ENCODE results near the gene CAMK1D. TPM values are rescaled to one million over a fixed set of nuclear protein-coding genes. Genes with fewer than 3 reads are reported as not detected.

CAMK1D gene
- total RNA-seq, 2 donors from 2014 or later, result 4.5 to 7.8 TPM

GRCh38 chr10:12512332-12513002 lies 163.1 kb downstream of the CAMK1D start:
- no peak overlapping the region for H3K27ac ChIP-seq (ENCODE audit: low read depth, low read length)
- H3K9ac ChIP-seq (ENCODE audit: extremely low read depth, low read length, poor library complexity, severe bottlenecking), result no peak overlapping the region
- no peak for DNase-seq
- WGBS, 2 experiments (ENCODE audit: insufficient coverage in 1 of 2, insufficient read length in 1 of 2), result 87 to 93% methylated on average over 15 to 18 of the region's 18 CpGs
- H3K36me3 ChIP-seq (ENCODE audit: control insufficient read depth, insufficient read depth, low read length), result no peaks in the 10 kb centered on the region
- Mint-ChIP-seq H3K36me3 (ENCODE audit: low read depth) (no peaks in the 10 kb centered on the region), H3K4me3 (no peak overlapping the region), H3K9me3 (no peaks in the 10 kb centered on the region), H3K27me3 (ENCODE audit: insufficient read depth) (peaks cover 1% of the 10 kb centered on the region), H3K27ac (no peak overlapping the region), H3K4me1 (peaks cover 12% of the 10 kb centered on the region)
- no peaks in the 10 kb centered on the region for H3K27me3 ChIP-seq (ENCODE audit: control insufficient read depth, insufficient read depth, low read length, poor library complexity, severe bottlenecking)
- TF ChIP-seq, protein P1, sequence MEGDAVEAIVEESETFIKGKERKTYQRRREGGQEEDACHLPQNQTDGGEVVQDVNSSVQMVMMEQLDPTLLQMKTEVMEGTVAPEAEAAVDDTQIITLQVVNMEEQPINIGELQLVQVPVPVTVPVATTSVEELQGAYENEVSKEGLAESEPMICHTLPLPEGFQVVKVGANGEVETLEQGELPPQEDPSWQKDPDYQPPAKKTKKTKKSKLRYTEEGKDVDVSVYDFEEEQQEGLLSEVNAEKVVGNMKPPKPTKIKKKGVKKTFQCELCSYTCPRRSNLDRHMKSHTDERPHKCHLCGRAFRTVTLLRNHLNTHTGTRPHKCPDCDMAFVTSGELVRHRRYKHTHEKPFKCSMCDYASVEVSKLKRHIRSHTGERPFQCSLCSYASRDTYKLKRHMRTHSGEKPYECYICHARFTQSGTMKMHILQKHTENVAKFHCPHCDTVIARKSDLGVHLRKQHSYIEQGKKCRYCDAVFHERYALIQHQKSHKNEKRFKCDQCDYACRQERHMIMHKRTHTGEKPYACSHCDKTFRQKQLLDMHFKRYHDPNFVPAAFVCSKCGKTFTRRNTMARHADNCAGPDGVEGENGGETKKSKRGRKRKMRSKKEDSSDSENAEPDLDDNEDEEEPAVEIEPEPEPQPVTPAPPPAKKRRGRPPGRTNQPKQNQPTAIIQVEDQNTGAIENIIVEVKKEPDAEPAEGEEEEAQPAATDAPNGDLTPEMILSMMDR (conservative IDR thresholded peaks at IDR 0.05), result no peak
- no peaks in the 10 kb centered on the region for H3K9me3 ChIP-seq (ENCODE audit: control insufficient read depth, low read length)
- no peak overlapping the region for H3K4me3 ChIP-seq (ENCODE audit: low read length)
- no peaks in the 10 kb centered on the region for H3K4me1 ChIP-seq (ENCODE audit: control insufficient read depth, insufficient read depth, low read length)

GRCh38 chr10:12513003-12513365 lies 163.6 kb downstream of the CAMK1D start:
- Mint-ChIP-seq H3K27me3 (ENCODE audit: insufficient read depth) (peaks cover 1% of the 10 kb centered on the region), H3K27ac (no peak overlapping the region), H3K4me1 (peaks cover 12% of the 10 kb centered on the region), H3K9me3 (no peaks in the 10 kb centered on the region), H3K36me3 (ENCODE audit: low read depth) (no peaks in the 10 kb centered on the region), H3K4me3 (no peak overlapping the region)
- H3K4me1 ChIP-seq (ENCODE audit: control insufficient read depth, insufficient read depth, low read length), result no peaks in the 10 kb centered on the region
- H3K27me3 ChIP-seq (ENCODE audit: control insufficient read depth, insufficient read depth, low read length, poor library complexity, severe bottlenecking), result no peaks in the 10 kb centered on the region
- no peak overlapping the region for H3K4me3 ChIP-seq (ENCODE audit: low read length)
- no peak for DNase-seq
- H3K36me3 ChIP-seq (ENCODE audit: control insufficient read depth, insufficient read depth, low read length), result no peaks in the 10 kb centered on the region
- 91 to 100% methylated on average over 3 to 5 of the region's 5 CpGs for WGBS, 2 experiments (ENCODE audit: insufficient coverage in 1 of 2, insufficient read length in 1 of 2)
- no peak overlapping the region for H3K9ac ChIP-seq (ENCODE audit: extremely low read depth, low read length, poor library complexity, severe bottlenecking)
- TF ChIP-seq, protein P1 (conservative IDR thresholded peaks at IDR 0.05), result no peak
- H3K27ac ChIP-seq (ENCODE audit: low read depth, low read length), result no peak overlapping the region
- no peaks in the 10 kb centered on the region for H3K9me3 ChIP-seq (ENCODE audit: control insufficient read depth, low read length)

- no peak overlapping the region for H3K27ac ChIP-seq (ENCODE audit: low read depth, low read length)
- H3K4me1 ChIP-seq (ENCODE audit: control insufficient read depth, insufficient read depth, low read length), result no peaks in the 10 kb centered on the region
- H3K27ac Mint-ChIP-seq, result no peak overlapping the region
- WGBS, 2 experiments (ENCODE audit: insufficient coverage in 1 of 2, insufficient read length in 1 of 2), result 91 to 97% methylated on average over 8 to 10 of the region's 10 CpGs
- no peaks in the 10 kb centered on the region for H3K27me3 ChIP-seq (ENCODE audit: control insufficient read depth, insufficient read depth, low read length, poor library complexity, severe bottlenecking)
- H3K4me3 Mint-ChIP-seq, result no peak overlapping the region
- H3K9me3 ChIP-seq (ENCODE audit: control insufficient read depth, low read length), result no peaks in the 10 kb centered on the region
- H3K27me3 Mint-ChIP-seq (ENCODE audit: insufficient read depth), result peaks cover 1% of the 10 kb centered on the region
- peaks cover 12% of the 10 kb centered on the region for H3K4me1 Mint-ChIP-seq
- H3K9ac ChIP-seq (ENCODE audit: extremely low read depth, low read length, poor library complexity, severe bottlenecking), result no peak overlapping the region
- H3K4me3 ChIP-seq (ENCODE audit: low read length), result no peak overlapping the region
- TF ChIP-seq, protein P1 (conservative IDR thresholded peaks at IDR 0.05), result no peak
- no peak for DNase-seq
- no peaks in the 10 kb centered on the region for H3K36me3 ChIP-seq (ENCODE audit: control insufficient read depth, insufficient read depth, low read length)
- H3K9me3 Mint-ChIP-seq, result peaks cover 3% of the 10 kb centered on the region
- peaks cover 1% of the 10 kb centered on the region for H3K36me3 Mint-ChIP-seq (ENCODE audit: low read depth)
Observed at GRCh38 chr10:12513775-12514673, 164.7 kb downstream of the CAMK1D start.

Data from endodermal cell (in vitro differentiated cells).